HCT116 (cell line): ENCODE data around the gene TCF7L1. TPM values are rescaled to one million over a fixed set of nuclear protein-coding genes. Genes with fewer than 3 reads are reported as not detected.

Experiments used
- ATAC-seq: fragments of 200-7000 bp; cut with Tn5 transposase; 2 replicates; pipeline ENCODE4 v1.9.1; 2020; ENCODE audit warnings: mild to moderate bottlenecking, moderate library complexity
- BruUV-seq: library from RNA; stranded (reverse); fragments of 400-500 nt; replicated peaks from 2 replicates; lab custom pipeline; 2021; lab: Mats Ljungman, UMichigan
- CTCF ChIA-PET: fragments of 300-600 bp; sonication (Branson Sonifier 250); formaldehyde crosslinking; loops from one replicate; lab custom pipeline; 2021; ENCODE audit warnings: antibody characterized with exemption; lab: Charles Lee
- POLR2A ChIA-PET: fragments of 300-600, 350-600 bp; sonication (Branson Sonifier 250); formaldehyde crosslinking; loops from one replicate; lab custom pipeline; 2021; ENCODE audit warnings: antibody characterized with exemption; lab: Charles Lee
- RAD21 ChIA-PET, 2 experiments: fragments of 300-600 bp; sonication (Branson Sonifier 250); formaldehyde crosslinking; loops; one replicate each; lab custom pipeline; 2023; ENCODE audit warnings: low total read pairs in 2 of 2; ENCODE audit not compliant: uncharacterized antibody in 2 of 2, unreplicated experiment in 2 of 2, low non-redundant PET in 1 of 2; lab: Charles Lee
- DNase-seq: peaks from one replicate; pipeline ENCODE4 v3.0.0-alpha.2; 2010; ENCODE audit warnings: low read depth, low spot score
- H2AFZ ChIP-seq: fragments of 200-600 bp; shearing (Covaris generic), sonication (generic); 2 replicates; pipeline ENCODE4 v1.6.1; 2017; ENCODE audit warnings: low read depth, mixed run types, mixed read lengths, antibody characterized with exemption, low read length; ENCODE audit not compliant: poor library complexity, severe bottlenecking
- H3K27ac ChIP-seq: 2 replicates; pipeline ENCODE4 v1.5.1; 2012; ENCODE audit warnings: low read depth, low read length
- H3K27me3 ChIP-seq: fragments of 200-600 bp; sonication (generic); 2 replicates; pipeline ENCODE4 v1.6.1; 2016; ENCODE audit warnings: mixed run types, low read length, mixed read lengths; ENCODE audit not compliant: insufficient read depth
- H3K36me3 ChIP-seq, 2 experiments: fragments of 200-500 bp in 1 of 2; fragments of 200-600 bp in 1 of 2; sonication (Bioruptor generic) in 1 of 2; sonication (generic) in 1 of 2; 2 replicates each; pipeline versions ENCODE4 v1.5.1 to v1.6.1; 2014 to 2016; ENCODE audit warnings: low read length in 2 of 2, inconsistent platforms in 1 of 2, mixed read lengths in 1 of 2, mixed run types in 1 of 2; ENCODE audit not compliant: insufficient read depth in 2 of 2, control insufficient read depth in 1 of 2
- H3K4me1 ChIP-seq, 2 experiments: fragments of 200-600 bp in 1 of 2; sonication (generic) in 1 of 2; 2 replicates each; pipeline versions ENCODE4 v1.5.1 to v1.6.1; 2012 to 2017; ENCODE audit warnings: low read length in 2 of 2, inconsistent platforms in 1 of 2, mild to moderate bottlenecking in 1 of 2, mixed read lengths in 1 of 2, mixed run types in 1 of 2, moderate library complexity in 1 of 2; ENCODE audit not compliant: insufficient read depth in 2 of 2, control insufficient read depth in 1 of 2
- H3K4me2 ChIP-seq: fragments of 200-600 bp; sonication (generic); 2 replicates; pipeline ENCODE4 v1.6.1; 2017; ENCODE audit warnings: mixed run types, low read length, mixed read lengths
- H3K4me3 ChIP-seq, 2 experiments: fragments of 200-600 bp in 1 of 2; sonication (generic) in 1 of 2; replicated peaks in 1 of 2; 2 replicates each; pipeline ENCODE4 v1.5.1; 2011 to 2016; ENCODE audit warnings: low read length in 2 of 2, control low read depth in 1 of 2, low read depth in 1 of 2, mild to moderate bottlenecking in 1 of 2, mixed read lengths in 1 of 2, mixed run types in 1 of 2
- H3K79me2 ChIP-seq: fragments of 200-600 bp; sonication (generic); 2 replicates; pipeline ENCODE4 v1.6.1; 2017; ENCODE audit warnings: mild to moderate bottlenecking, mixed run types, low read length, moderate library complexity, mixed read lengths; ENCODE audit not compliant: insufficient read depth
- H3K9ac ChIP-seq: fragments of 200-600 bp; sonication (generic); 2 replicates; pipeline ENCODE4 v1.6.1; 2016; ENCODE audit warnings: low read length, mixed read lengths
- H3K9me2 ChIP-seq: fragments of 200-600 bp; sonication (generic), shearing (Covaris generic); 2 replicates; pipeline ENCODE4 v1.6.1; 2017; ENCODE audit warnings: mixed run types, mild to moderate bottlenecking, moderate library complexity; ENCODE audit not compliant: insufficient read depth
- H3K9me3 ChIP-seq, 2 experiments: fragments of 200-500 bp in 1 of 2; fragments of 200-600 bp in 1 of 2; sonication (Bioruptor generic) in 1 of 2; sonication (generic) in 1 of 2; 2 replicates each; pipeline ENCODE4 v1.6.1; 2014 to 2017; ENCODE audit warnings: low read length in 2 of 2, mixed read lengths in 2 of 2, inconsistent platforms in 1 of 2, low read depth in 1 of 2, mild to moderate bottlenecking in 1 of 2, mixed run types in 1 of 2, moderate library complexity in 1 of 2; ENCODE audit not compliant: control insufficient read depth in 1 of 2, insufficient read depth in 1 of 2
- H4K20me1 ChIP-seq: fragments of 200-600 bp; sonication (generic), shearing (Covaris generic); 2 replicates; pipeline ENCODE4 v1.6.1; 2017; ENCODE audit warnings: mixed run types, mild to moderate bottlenecking, moderate library complexity; ENCODE audit not compliant: insufficient read depth
- ATF3 ChIP-seq: IDR thresholded peaks from 2 replicates; pipeline ENCODE4 v1.6.1; 2012
- CEBPB ChIP-seq: IDR thresholded peaks from 2 replicates; pipeline ENCODE4 v1.6.1; 2012; ENCODE audit warnings: low read depth
- ELF1 ChIP-seq: IDR thresholded peaks from 2 replicates; pipeline ENCODE4 v1.6.1; 2012; ENCODE audit warnings: low read depth, borderline replicate concordance
- FOSL1 ChIP-seq: IDR thresholded peaks from 2 replicates; pipeline ENCODE4 v1.6.1; 2012; ENCODE audit warnings: low read depth
- MAX ChIP-seq: IDR thresholded peaks from 2 replicates; pipeline ENCODE4 v1.6.1; 2012
- POLR2AphosphoS5 ChIP-seq: IDR thresholded peaks from 2 replicates; pipeline ENCODE4 v1.6.1; 2011; ENCODE audit warnings: mild to moderate bottlenecking, low read depth, low read length, moderate library complexity
- RAD21 ChIP-seq: IDR thresholded peaks from 2 replicates; pipeline ENCODE4 v1.6.1; 2012; ENCODE audit warnings: low read depth, mild to moderate bottlenecking
- REST ChIP-seq: IDR thresholded peaks from 2 replicates; pipeline ENCODE4 v1.6.1; 2012; ENCODE audit warnings: low read depth
- SIN3A ChIP-seq: IDR thresholded peaks from 2 replicates; pipeline ENCODE4 v1.6.1; 2012; ENCODE audit warnings: low read depth
- TCF7L2 ChIP-seq: IDR thresholded peaks from 2 replicates; pipeline ENCODE4 v1.7.0; 2011; ENCODE audit warnings: borderline replicate concordance, inconsistent platforms; ENCODE audit not compliant: insufficient read depth, insufficient read length; ENCODE audit errors: extremely low read depth
- YY1 ChIP-seq: IDR thresholded peaks from 2 replicates; pipeline ENCODE4 v1.6.1; 2011; ENCODE audit warnings: low read length, low read depth, moderate library complexity, mild to moderate bottlenecking; ENCODE audit not compliant: insufficient replicate concordance; ENCODE audit errors: extremely low read depth
- ZNF274 ChIP-seq: fragments of 200-500 bp; sonication (Bioruptor generic); IDR thresholded peaks from 2 replicates; pipeline ENCODE4 v1.6.1; 2014; ENCODE audit warnings: mild to moderate bottlenecking, low read depth, low read length, inconsistent platforms
- intact Hi-C: fragments of 100-400 bp; cut with micrococcal nuclease; formaldehyde crosslinking; loops from 2 replicates; pipeline ENCODE4 v1.10.0; 2022
- total RNA-seq: library from RNA; stranded (reverse); gene quantifications from one replicate; pipeline ENCODE4 v1.2.1, GENCODE V29; 2021; ENCODE audit not compliant: unreplicated experiment

The TCF7L1 gene
- total RNA-seq, 1 experiment from 2014 or later, result 10.3 TPM

- POLR2A ChIA-PET, result no interaction called here
- Histone ChIP-seq H4K20me1 (no peaks in the 10 kb centered on the region), H3K27ac (no peak overlapping the region), H3K36me3 (no peaks in the 10 kb centered on the region), H3K9me2 (no peaks in the 10 kb centered on the region), H3K4me3 (no peak overlapping the region), H3K79me2 (no peaks in the 10 kb centered on the region), H3K27me3 (no peaks in the 10 kb centered on the region), H3K4me1 (no peaks in the 10 kb centered on the region), H2AFZ (no peak overlapping the region), H3K4me2 (no peak overlapping the region), H3K9me3 (no peaks in the 10 kb centered on the region), H3K9ac (no peak overlapping the region)
- ATAC-seq (no peak), DNase-seq (no peak)
- CTCF ChIA-PET, result no interaction called here
- intact Hi-C loops, result no loop called here
- no peak for TF ChIP-seq POLR2AphosphoS5
- TF ChIP-seq ATF3, result no peak
- TF ChIP-seq ZNF274, result no peak
- TF ChIP-seq REST, result no peak
- BruUV-seq, result no TSS peak
- RAD21 ChIA-PET, result no interaction called here
Observed at GRCh38 chr2:85183076-85183475, 49.9 kb downstream of the TCF7L1 start.

GRCh38 chr2:85183479-85183878 lies 50.3 kb downstream of the TCF7L1 start:
- DNase-seq, result no peak
- Histone ChIP-seq H3K27me3 (no peaks in the 10 kb centered on the region), H3K9me3 (no peaks in the 10 kb centered on the region), H3K9me2 (no peaks in the 10 kb centered on the region), H3K4me1 (no peaks in the 10 kb centered on the region), H3K4me2 (no peak overlapping the region), H2AFZ (no peak overlapping the region), H3K36me3 (no peaks in the 10 kb centered on the region), H3K79me2 (no peaks in the 10 kb centered on the region), H3K4me3 (no peak overlapping the region), H3K27ac (no peak overlapping the region), H4K20me1 (no peaks in the 10 kb centered on the region), H3K9ac (no peak overlapping the region)
- intact Hi-C loops, result no loop called here
- ChIA-PET RAD21 (no interaction called here), POLR2A (no interaction called here), CTCF (no interaction called here)
- BruUV-seq, result no TSS peak
- no peak for ATAC-seq
- TF ChIP-seq SIN3A, result no peak
- no peak for TF ChIP-seq ELF1
- TF ChIP-seq TCF7L2, result no peak
- no peak for TF ChIP-seq YY1
- no peak for TF ChIP-seq ZNF274
- no peak for TF ChIP-seq REST
- no peak for TF ChIP-seq CEBPB
- TF ChIP-seq MAX, result no peak
- no peak for TF ChIP-seq FOSL1
- TF ChIP-seq RAD21, result no peak
